HEK293 (cell line): Measurements from ENCODE around the gene UHRF1.
A peak's percentile ranks its signal among the peaks of the same experiment; 100 is the strongest.

Experiments
- HOXD13 ChIP-seq: sonication (generic); formaldehyde crosslinking; IDR thresholded peaks from 2 replicates; pipeline ENCODE4 v1.8.0; 2022; ENCODE audit warnings: missing genetic modification reagents, borderline replicate concordance
- SP2 ChIP-seq: fragments of 450-650 bp; formaldehyde crosslinking; IDR thresholded peaks from 2 replicates; pipeline ENCODE4 v1.5.1; 2016; ENCODE audit warnings: missing biosample characterization, missing genetic modification characterization
- TCF7L2 ChIP-seq: IDR thresholded peaks from 2 replicates; pipeline ENCODE4 v1.6.1; 2011; ENCODE audit warnings: low read depth, mild to moderate bottlenecking, inconsistent platforms, low read length, moderate library complexity, borderline replicate concordance
- ZFP3 ChIP-seq: fragments of 450-650 bp; formaldehyde crosslinking; IDR thresholded peaks from 2 replicates; pipeline ENCODE4 v1.5.1; 2016; ENCODE audit warnings: low read depth, missing biosample characterization, missing genetic modification characterization
- ZFP37 ChIP-seq: fragments of 450-650 bp; formaldehyde crosslinking; IDR thresholded peaks from 2 replicates; pipeline ENCODE4 v1.5.1; 2016; ENCODE audit warnings: missing biosample characterization, missing genetic modification characterization
- ZFP69B ChIP-seq: fragments of 450-650 bp; formaldehyde crosslinking; IDR thresholded peaks from 2 replicates; pipeline ENCODE4 v1.5.1; 2016; ENCODE audit warnings: missing biosample characterization, missing genetic modification characterization
- ZNF114 ChIP-seq: fragments of 450-650 bp; formaldehyde crosslinking; IDR thresholded peaks from 2 replicates; pipeline ENCODE4 v1.5.0; 2017; ENCODE audit warnings: missing biosample characterization, missing genetic modification characterization
- ZNF132 ChIP-seq: fragments of 450-650 bp; formaldehyde crosslinking; IDR thresholded peaks from 2 replicates; pipeline ENCODE4 v1.5.1; 2017; ENCODE audit warnings: missing biosample characterization, missing genetic modification characterization, borderline replicate concordance
- ZNF202 ChIP-seq: fragments of 450-650 bp; formaldehyde crosslinking; IDR thresholded peaks from 2 replicates; pipeline ENCODE4 v1.5.1; 2016; ENCODE audit warnings: missing biosample characterization, missing genetic modification characterization, borderline replicate concordance
- ZNF211 ChIP-seq: fragments of 450-650 bp; formaldehyde crosslinking; IDR thresholded peaks from 2 replicates; pipeline ENCODE4 v1.5.1; 2016; ENCODE audit warnings: low read depth, missing biosample characterization, missing genetic modification characterization
- ZNF221 ChIP-seq: fragments of 450-650 bp; formaldehyde crosslinking; IDR thresholded peaks from 2 replicates; pipeline ENCODE4 v1.5.1; 2017; ENCODE audit warnings: missing biosample characterization, missing genetic modification characterization, borderline replicate concordance
- ZNF292 ChIP-seq: fragments of 450-650 bp; formaldehyde crosslinking; IDR thresholded peaks from 2 replicates; pipeline ENCODE4 v1.5.1; 2016; ENCODE audit warnings: low read depth, missing biosample characterization, missing genetic modification characterization, borderline replicate concordance
- ZNF311 ChIP-seq: fragments of 450-650 bp; formaldehyde crosslinking; IDR thresholded peaks from 2 replicates; pipeline ENCODE4 v1.5.1; 2017; ENCODE audit warnings: missing biosample characterization, missing genetic modification characterization, borderline replicate concordance
- ZNF335 ChIP-seq: fragments of 450-650 bp; formaldehyde crosslinking; conservative IDR thresholded peaks from 2 replicates; pipeline ENCODE4 v1.5.1; 2016; ENCODE audit warnings: missing biosample characterization, missing genetic modification characterization
- ZNF354C ChIP-seq: fragments of 450-650 bp; formaldehyde crosslinking; IDR thresholded peaks from 2 replicates; pipeline ENCODE4 v1.5.1; 2016; ENCODE audit warnings: missing biosample characterization, missing genetic modification characterization, low read depth, borderline replicate concordance
- ZNF404 ChIP-seq: fragments of 450-650 bp; formaldehyde crosslinking; IDR thresholded peaks from 2 replicates; pipeline ENCODE4 v1.5.1; 2017; ENCODE audit warnings: missing biosample characterization, missing genetic modification characterization
- ZNF416 ChIP-seq: fragments of 450-650 bp; formaldehyde crosslinking; IDR thresholded peaks from 2 replicates; pipeline ENCODE4 v1.5.1; 2016; ENCODE audit warnings: missing biosample characterization, missing genetic modification characterization
- ZNF555 ChIP-seq: fragments of 450-650 bp; formaldehyde crosslinking; conservative IDR thresholded peaks from 2 replicates; pipeline ENCODE4 v1.5.1; 2017; ENCODE audit warnings: missing biosample characterization, mild to moderate bottlenecking, missing genetic modification characterization, inconsistent platforms
- ZNF624 ChIP-seq: fragments of 450-650 bp; formaldehyde crosslinking; IDR thresholded peaks from 2 replicates; pipeline ENCODE4 v1.5.1; 2017; ENCODE audit warnings: missing biosample characterization, missing genetic modification characterization
- ZNF626 ChIP-seq: fragments of 450-650 bp; sonication (Bioruptor Pico); formaldehyde crosslinking; IDR thresholded peaks from 2 replicates; pipeline ENCODE4 v1.5.1; 2018; ENCODE audit warnings: missing biosample characterization, missing genetic modification characterization, inconsistent platforms
- ZNF701 ChIP-seq: fragments of 450-650 bp; formaldehyde crosslinking; IDR thresholded peaks from 2 replicates; pipeline ENCODE4 v1.5.1; 2016; ENCODE audit warnings: missing biosample characterization, missing genetic modification characterization
- ZNF76 ChIP-seq: fragments of 450-650 bp; formaldehyde crosslinking; IDR thresholded peaks from 2 replicates; pipeline ENCODE4; 2016; ENCODE audit warnings: low read depth, missing biosample characterization, missing genetic modification characterization, borderline replicate concordance
- ZNF792 ChIP-seq: fragments of 450-650 bp; formaldehyde crosslinking; IDR thresholded peaks from 2 replicates; pipeline ENCODE4 v1.5.1; 2016; ENCODE audit warnings: missing biosample characterization, missing genetic modification characterization
- TF ChIP-seq, protein P1 (sequence below): fragments of 450-650 bp; formaldehyde crosslinking; IDR thresholded peaks from 2 replicates; pipeline ENCODE4 v1.5.1; 2017; ENCODE audit warnings: missing biosample characterization, missing genetic modification characterization
- TF ChIP-seq, protein P2 (sequence below): fragments of 450-650 bp; formaldehyde crosslinking; IDR thresholded peaks from 2 replicates; pipeline ENCODE4 v1.5.1; 2016; ENCODE audit warnings: missing biosample characterization, missing genetic modification characterization
- TF ChIP-seq, protein P3 (sequence below): fragments of 450-650 bp; formaldehyde crosslinking; conservative IDR thresholded peaks from 2 replicates; pipeline ENCODE4 v1.5.1; 2016; ENCODE audit warnings: low read depth, missing biosample characterization, missing genetic modification characterization
- TF ChIP-seq, protein P4 (sequence below): fragments of 450-650 bp; formaldehyde crosslinking; IDR thresholded peaks from 2 replicates; pipeline ENCODE4 v1.5.1; 2016; ENCODE audit warnings: missing biosample characterization, missing genetic modification characterization
- TF ChIP-seq, protein P5 (sequence below): fragments of 450-650 bp; formaldehyde crosslinking; IDR thresholded peaks from 2 replicates; pipeline ENCODE4 v1.5.1; 2016; ENCODE audit warnings: missing biosample characterization, missing genetic modification characterization

Gene UHRF1

DNA sequence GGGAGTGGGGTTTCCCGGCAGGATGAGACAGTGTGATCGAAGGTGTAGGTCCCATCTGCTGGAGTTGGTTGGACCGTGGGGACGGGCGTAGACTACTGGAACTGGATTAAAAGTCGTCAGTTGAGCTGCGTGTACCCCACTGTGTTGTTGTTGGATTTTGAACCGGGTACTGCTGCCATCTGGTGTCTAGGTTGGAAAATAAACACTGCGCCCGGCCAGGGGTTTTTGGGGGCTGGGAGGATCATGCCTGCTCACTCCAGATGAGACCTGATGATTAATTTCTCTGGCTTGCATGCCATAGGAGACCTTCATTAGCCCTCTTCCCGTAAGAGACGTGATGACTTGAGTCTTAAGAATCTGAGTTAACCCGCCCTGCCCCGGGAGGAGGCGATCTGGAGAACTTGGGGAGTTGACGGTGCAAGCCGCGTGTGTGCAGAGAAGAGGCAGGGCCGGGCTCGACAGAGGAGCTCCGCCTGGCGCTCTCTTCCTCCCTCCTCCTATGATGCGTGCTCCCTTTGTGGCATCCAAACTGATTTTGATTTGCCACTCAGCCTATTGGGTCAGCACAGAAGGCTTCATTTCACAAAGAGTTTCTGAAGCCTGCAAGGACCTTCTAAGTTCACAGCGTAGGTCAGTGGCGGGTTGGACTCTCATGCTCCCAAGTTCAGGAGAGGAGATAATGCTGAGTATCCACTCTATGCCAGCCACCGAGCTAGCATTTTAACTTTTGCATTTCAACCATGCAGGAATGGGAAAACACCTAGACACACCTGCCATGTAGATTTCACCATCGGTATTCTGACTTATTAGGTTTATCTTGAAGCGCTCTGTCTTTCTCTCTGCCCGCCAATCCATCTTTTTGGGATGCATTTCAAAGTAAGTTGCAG lies 2.7 kb downstream of the UHRF1 start (continued):
- TF ChIP-seq, protein P1, sequence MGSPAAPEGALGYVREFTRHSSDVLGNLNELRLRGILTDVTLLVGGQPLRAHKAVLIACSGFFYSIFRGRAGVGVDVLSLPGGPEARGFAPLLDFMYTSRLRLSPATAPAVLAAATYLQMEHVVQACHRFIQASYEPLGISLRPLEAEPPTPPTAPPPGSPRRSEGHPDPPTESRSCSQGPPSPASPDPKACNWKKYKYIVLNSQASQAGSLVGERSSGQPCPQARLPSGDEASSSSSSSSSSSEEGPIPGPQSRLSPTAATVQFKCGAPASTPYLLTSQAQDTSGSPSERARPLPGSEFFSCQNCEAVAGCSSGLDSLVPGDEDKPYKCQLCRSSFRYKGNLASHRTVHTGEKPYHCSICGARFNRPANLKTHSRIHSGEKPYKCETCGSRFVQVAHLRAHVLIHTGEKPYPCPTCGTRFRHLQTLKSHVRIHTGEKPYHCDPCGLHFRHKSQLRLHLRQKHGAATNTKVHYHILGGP (tag by site-specific recombination), result no peak
- TF ChIP-seq ZNF624 (tag by site-specific recombination) (no peak), ZNF114 (tag by site-specific recombination) (no peak), ZNF626 (no peak), ZNF404 (tag by site-specific recombination) (no peak), HOXD13 (CRISPR knock-in tag) (no peak), SP2 (peak; percentile 75), ZNF792 (tag by site-specific recombination) (no peak), ZNF354C (tag by site-specific recombination) (no peak), ZNF211 (tag by site-specific recombination) (no peak), TCF7L2 (no peak), ZNF555 (tag by site-specific recombination) (no peak), ZNF221 (tag by site-specific recombination) (no peak), ZNF202 (no peak), ZNF76 (tag by site-specific recombination) (no peak), ZNF132 (tag by site-specific recombination) (no peak), ZNF335 (no peak), ZFP3 (no peak), ZNF701 (tag by site-specific recombination) (no peak), ZFP69B (tag by site-specific recombination) (no peak; the same call in 1 of the 2 replicates), ZNF311 (tag by site-specific recombination) (no peak), ZNF416 (tag by site-specific recombination) (no peak), ZFP37 (no peak), ZNF292 (tag by site-specific recombination) (no peak)
- TF ChIP-seq, protein P2, sequence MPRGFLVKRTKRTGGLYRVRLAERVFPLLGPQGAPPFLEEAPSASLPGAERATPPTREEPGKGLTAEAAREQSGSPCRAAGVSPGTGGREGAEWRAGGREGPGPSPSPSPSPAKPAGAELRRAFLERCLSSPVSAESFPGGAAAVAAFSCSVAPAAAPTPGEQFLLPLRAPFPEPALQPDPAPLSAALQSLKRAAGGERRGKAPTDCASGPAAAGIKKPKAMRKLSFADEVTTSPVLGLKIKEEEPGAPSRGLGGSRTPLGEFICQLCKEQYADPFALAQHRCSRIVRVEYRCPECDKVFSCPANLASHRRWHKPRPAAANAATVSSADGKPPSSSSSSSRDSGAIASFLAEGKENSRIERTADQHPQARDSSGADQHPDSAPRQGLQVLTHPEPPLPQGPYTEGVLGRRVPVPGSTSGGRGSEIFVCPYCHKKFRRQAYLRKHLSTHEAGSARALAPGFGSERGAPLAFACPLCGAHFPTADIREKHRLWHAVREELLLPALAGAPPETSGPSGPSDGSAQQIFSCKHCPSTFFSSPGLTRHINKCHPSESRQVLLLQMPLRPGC (tag by site-specific recombination), result no peak
- TF ChIP-seq, protein P3, sequence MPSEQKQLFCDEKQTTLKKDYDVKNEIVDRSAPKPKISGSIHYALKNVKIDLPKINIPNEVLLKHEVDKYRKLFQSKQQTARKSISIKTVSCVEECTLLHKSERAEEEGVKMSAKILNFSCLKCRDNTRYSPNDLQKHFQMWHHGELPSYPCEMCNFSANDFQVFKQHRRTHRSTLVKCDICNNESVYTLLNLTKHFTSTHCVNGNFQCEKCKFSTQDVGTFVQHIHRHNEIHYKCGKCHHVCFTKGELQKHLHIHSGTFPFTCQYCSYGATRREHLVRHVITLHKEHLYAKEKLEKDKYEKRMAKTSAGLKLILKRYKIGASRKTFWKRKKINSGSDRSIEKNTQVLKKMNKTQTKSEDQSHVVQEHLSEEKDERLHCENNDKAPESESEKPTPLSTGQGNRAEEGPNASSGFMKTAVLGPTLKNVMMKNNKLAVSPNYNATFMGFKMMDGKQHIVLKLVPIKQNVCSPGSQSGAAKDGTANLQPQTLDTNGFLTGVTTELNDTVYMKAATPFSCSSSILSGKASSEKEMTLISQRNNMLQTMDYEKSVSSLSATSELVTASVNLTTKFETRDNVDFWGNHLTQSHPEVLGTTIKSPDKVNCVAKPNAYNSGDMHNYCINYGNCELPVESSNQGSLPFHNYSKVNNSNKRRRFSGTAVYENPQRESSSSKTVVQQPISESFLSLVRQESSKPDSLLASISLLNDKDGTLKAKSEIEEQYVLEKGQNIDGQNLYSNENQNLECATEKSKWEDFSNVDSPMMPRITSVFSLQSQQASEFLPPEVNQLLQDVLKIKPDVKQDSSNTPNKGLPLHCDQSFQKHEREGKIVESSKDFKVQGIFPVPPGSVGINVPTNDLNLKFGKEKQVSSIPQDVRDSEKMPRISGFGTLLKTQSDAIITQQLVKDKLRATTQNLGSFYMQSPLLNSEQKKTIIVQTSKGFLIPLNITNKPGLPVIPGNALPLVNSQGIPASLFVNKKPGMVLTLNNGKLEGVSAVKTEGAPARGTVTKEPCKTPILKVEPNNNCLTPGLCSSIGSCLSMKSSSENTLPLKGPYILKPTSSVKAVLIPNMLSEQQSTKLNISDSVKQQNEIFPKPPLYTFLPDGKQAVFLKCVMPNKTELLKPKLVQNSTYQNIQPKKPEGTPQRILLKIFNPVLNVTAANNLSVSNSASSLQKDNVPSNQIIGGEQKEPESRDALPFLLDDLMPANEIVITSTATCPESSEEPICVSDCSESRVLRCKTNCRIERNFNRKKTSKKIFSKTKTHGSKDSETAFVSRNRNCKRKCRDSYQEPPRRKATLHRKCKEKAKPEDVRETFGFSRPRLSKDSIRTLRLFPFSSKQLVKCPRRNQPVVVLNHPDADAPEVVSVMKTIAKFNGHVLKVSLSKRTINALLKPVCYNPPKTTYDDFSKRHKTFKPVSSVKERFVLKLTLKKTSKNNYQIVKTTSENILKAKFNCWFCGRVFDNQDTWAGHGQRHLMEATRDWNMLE (tag by site-specific recombination), result no peak
- TF ChIP-seq, protein P4, sequence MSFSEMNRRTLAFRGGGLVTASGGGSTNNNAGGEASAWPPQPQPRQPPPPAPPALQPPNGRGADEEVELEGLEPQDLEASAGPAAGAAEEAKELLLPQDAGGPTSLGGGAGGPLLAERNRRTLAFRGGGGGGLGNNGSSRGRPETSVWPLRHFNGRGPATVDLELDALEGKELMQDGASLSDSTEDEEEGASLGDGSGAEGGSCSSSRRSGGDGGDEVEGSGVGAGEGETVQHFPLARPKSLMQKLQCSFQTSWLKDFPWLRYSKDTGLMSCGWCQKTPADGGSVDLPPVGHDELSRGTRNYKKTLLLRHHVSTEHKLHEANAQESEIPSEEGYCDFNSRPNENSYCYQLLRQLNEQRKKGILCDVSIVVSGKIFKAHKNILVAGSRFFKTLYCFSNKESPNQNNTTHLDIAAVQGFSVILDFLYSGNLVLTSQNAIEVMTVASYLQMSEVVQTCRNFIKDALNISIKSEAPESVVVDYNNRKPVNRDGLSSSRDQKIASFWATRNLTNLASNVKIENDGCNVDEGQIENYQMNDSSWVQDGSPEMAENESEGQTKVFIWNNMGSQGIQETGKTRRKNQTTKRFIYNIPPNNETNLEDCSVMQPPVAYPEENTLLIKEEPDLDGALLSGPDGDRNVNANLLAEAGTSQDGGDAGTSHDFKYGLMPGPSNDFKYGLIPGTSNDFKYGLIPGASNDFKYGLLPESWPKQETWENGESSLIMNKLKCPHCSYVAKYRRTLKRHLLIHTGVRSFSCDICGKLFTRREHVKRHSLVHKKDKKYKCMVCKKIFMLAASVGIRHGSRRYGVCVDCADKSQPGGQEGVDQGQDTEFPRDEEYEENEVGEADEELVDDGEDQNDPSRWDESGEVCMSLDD (tag by site-specific recombination), result peak; percentile 75
- TF ChIP-seq, protein P5, sequence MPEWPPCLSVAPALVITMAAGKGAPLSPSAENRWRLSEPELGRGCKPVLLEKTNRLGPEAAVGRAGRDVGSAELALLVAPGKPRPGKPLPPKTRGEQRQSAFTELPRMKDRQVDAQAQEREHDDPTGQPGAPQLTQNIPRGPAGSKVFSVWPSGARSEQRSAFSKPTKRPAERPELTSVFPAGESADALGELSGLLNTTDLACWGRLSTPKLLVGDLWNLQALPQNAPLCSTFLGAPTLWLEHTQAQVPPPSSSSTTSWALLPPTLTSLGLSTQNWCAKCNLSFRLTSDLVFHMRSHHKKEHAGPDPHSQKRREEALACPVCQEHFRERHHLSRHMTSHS (tag by site-specific recombination), result no peak
